Ovary (tissue), 3 donors: ENCODE results near the gene CCDC178.

Experiments
- CTCF ChIP-seq, 3 donors: fragments of 450-650 bp in 2 of 3; fragments of 200-600 bp in 1 of 3; IDR thresholded peaks; one replicate each; pipeline versions ENCODE4 v1.5.1 to v1.8.0; 2016 to 2022; ENCODE audit warnings: antibody characterized with exemption in 3 of 3, mild to moderate bottlenecking in 1 of 3
- EP300 ChIP-seq: sonication (generic); formaldehyde crosslinking; IDR thresholded peaks from one replicate; pipeline ENCODE4 v1.6.1; 2017; ENCODE audit warnings: antibody characterized with exemption
- POLR2A ChIP-seq: fragments of 450-650 bp; IDR thresholded peaks from one replicate; pipeline ENCODE4 v1.6.1; 2017; ENCODE audit warnings: antibody characterized with exemption, mild to moderate bottlenecking, moderate library complexity
- donor health status: DM: no; HTN: no; CAD: no.

GRCh38 chr18:32908424-32908805 is 532.1 kb downstream of the CCDC178 start:
- no peak for TF ChIP-seq EP300
- no peak for TF ChIP-seq CTCF (IDR thresholded peaks at IDR 0.05)
- TF ChIP-seq POLR2A, result no peak
